CD4-positive, alpha-beta T cell treated with Interleukin-1 beta for 1 hour (primary cell): ENCODE measurements around the gene NXNL2.

Experiments
- DNase-seq, 2 donors: peaks; one replicate each; pipeline ENCODE4 v3.0.0-alpha.2; 2020 to 2022

Gene NXNL2

DNA sequence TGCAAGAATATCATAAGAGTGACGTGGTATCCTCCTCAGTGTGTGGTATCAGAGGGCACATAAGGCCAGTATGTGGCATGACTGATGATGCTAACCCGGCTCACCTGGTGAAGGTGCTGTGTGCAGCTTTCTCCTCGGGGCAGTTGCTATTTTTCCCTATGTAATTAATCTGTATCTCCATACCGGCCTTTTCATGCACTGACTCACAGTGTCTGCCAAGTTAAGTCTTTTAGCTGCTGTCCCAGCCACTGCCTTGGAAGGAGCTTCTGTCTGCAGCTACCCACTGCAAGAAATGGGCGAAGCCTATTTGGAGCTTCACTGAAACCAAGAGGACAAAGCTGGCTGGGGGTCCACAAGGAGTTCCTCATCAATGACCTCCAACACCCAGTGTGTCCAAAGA, 46.0 kb downstream of the NXNL2 start:
- DNase-seq, result no peak

DNA sequence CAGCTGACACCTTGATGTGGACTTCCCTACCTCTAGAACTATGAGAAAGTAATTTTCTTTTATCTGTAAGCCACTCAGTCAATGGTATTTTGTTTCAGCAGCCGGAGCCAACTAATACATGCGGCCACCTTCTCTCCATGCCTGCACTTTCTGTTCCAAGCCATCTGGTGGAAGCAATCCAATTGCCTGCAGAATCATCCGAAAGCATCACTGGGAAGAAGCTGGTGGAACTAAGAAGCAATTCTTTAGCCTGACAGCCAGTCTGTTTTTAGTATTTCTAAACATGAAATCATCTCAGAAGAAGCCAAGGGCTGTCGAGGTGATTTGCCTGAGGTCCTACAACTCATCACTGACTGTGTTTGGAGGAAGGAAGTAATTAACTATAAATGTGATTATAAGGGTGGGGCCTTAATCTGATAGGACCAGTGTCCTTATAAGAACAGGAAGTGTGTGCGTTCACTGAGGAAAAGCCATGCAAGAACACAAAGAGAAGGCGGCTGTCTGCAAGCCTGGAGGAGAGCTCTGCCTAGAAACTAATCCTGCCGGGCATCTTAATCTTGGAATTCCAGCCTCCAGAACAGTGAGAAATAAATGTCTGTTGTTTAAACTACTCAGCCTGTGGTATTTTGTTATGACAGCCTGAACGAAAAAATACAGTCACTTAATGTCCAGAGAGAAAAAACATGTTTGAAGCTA, 49.1 kb downstream of the NXNL2 start:
- DNase-seq, result no peak

DNA sequence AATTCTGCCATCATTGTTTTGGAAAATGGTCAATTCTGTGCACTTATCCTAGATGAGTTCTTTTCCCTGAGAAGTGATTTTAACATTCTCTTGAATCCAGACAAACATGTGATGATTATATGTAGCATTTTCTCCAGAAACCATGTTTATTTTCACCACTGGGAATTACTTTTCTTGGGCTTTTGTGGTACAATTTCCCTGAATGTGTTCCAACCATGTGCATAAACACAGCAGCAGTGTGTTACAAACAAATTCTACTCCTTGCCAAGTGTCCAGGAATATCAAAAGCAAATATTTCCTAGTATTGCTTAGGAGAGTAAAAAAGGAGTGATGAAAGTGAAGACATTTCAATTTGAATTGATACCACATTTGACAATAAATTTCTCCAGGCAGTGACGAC, 50.4 kb downstream of the NXNL2 start:
- no peak for DNase-seq

DNA sequence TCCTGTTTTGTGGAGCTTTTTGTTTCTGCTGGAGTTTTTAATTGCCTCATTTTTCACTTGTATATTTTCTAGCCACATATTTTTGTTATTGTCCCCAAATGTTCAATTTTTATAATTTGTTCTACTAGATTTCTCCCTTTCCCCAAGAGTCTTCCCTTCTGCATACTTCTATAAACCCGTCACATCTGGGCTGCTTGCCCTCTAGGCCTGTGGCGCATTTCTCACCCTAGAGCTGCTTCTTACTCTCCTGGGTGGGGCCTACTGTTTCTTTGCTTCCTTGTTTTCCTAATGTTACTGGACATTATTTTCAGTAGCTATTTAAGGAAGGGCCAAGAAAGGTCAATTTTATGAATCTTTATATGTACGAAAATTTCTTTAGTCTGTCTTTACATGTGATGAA, 51.5 kb downstream of the NXNL2 start:
- DNase-seq, result no peak

DNA sequence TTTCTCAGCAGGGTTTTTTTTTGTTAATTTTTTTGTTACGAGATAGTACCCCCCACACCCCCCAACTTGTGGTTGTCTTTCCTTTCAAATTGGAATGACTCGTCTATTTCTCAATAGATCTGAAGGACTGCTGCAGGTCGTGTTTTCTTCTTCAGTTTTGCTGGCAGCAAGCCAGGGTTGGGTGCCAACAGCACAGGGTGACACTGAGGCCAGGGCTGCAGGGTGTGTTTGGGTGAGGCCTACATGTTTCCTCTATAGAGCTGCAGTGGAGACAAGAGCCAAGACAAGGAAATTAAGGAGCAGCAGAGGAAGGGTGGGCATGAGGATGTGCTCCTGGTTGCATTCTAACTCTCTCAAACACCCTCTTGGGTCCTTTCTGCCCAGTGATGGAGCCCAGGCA, 52.2 kb downstream of the NXNL2 start:
- DNase-seq, result no peak

DNA sequence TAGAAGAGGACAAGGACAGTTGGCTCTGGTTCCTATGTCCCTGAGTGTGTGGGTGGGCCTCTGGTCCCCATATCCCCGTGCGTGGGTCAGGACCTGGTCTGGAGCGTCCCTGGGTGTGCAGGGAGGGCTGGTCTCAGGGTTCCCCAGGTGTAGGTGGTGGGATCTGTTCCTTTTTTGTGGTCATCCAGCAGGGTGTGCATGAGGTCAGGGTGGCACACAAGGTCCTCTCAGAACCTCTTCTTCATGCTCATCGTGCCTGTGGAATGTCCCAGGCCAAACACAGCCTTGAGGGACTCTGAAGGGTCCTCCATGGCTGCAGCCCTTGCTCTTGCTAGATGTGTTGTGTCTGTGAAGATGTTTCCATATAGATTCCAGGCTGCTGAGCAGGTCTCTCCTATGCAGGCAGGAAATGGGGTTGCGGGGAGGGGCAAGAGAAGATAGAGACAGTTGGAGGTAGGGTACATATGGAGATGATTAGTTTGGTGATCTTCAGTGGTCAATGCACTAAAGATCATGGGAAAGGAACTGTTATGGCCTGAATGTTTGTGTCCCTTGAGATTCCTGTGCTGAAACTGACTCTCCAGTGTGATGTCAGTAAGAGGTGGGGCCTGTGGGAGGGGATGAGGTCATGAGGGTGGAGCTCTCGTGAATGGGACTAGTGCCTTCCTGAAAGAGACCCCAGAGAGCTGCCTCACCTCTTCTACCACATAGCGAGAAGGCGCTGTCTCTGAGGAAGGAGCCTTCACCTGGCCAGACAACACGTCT, 53.1 kb downstream of the NXNL2 start:
- DNase-seq, result no peak

DNA sequence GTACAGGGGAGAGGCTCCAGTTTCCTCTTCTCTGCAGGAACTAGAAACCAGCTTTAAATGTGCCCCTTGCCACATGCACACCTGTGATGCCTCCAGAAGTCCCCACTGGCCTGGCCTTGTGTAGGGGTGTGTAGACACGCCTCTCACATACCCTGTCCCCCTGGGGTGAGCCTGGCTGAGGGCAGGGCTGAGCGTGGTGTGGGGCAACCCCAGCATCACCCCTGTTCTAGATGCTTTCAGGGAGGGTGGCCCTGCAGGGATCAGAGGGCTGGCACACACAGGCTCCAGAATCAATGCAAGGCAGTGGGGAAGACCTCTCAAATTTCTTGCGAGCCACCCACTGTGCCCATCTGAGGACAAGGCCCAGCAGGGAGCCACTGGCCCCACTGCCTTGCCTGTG, 54.7 kb downstream of the NXNL2 start:
- DNase-seq, result no peak

DNA sequence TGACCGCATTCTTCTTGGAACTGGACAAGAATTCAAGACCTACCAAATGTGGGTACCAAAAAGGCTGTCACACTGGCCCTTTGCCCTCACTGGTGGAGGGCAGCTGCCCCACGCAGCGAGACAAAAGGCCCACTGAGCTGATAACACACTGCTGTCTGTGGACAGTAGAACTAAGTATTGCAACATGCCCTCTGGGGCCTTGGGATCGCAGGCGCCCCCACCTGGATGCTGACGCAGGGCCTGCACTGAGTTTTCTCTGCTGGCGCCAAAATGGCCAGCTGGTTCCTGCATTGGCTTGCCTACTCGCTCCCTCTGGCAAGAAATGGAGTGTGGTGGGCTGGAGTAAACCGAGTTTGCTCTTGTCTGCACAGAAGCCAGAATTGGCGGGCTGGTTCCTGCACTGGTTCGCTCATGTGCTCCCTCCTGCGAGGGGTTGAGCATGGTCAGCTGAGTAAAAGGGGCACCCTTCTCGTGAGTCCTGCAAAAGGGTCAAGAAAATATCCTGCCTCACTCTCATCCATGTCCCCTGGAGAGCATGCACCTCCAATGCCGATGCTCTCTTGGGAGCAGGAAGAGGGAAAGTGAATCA, 55.7 kb downstream of the NXNL2 start:
- no peak for DNase-seq

DNA sequence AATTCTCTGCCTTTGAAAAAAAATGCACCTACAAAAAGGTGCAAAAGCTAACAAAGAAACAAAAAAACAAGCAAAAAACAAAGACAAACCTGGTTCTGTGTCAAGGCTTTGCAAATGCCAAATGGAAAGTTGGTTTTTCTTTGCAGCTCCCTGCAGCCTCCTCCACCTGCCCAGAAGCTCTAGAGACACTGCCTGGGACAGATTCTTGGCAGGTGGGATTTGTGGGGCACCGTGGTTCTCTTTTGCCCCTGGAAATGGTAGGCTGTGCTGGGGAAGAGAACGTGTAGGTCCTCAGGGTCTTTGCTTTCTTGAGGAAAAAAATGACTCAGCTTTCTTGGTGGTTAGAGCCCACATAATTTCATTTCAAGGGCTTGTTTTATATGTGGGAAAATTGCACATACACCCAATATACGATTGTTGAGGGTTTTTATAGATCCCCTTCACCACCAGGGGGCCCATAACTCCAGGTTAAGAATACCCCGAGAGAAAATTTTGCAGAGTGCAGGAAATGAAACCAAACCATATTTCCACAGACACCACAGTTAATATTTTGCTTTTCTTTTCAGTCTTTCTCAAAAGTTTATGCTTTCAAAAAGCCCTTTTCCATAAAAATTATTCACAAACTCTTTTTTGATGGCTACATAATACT, 58.7 kb downstream of the NXNL2 start:
- peak; percentile 31 to 52 for DNase-seq
